ENCODE data around the gene RAB10.

GRCh38 chr2:26099933-26100332, 66.0 kb downstream of the RAB10 start:
- no peak for TF ChIP-seq CTCF (conservative IDR thresholded peaks at IDR 0.05; ENCODE audit: low read depth, low read length)
- no peak for TF ChIP-seq EZH2 (IDR thresholded peaks at IDR 0.05; ENCODE audit: borderline replicate concordance, low read depth, low read length, poor library complexity, severe bottlenecking)
